ENCODE measurements around the gene THEMIS2. TPM values are rescaled to one million over a fixed set of nuclear protein-coding genes. Genes with fewer than 3 reads are reported as not detected.
A peak's percentile ranks its signal among the peaks of the same experiment; 100 is the strongest.

THEMIS2 gene
- total RNA-seq, 2 experiments from 2014 or later = 20.2 to 21.6 TPM

DNA sequence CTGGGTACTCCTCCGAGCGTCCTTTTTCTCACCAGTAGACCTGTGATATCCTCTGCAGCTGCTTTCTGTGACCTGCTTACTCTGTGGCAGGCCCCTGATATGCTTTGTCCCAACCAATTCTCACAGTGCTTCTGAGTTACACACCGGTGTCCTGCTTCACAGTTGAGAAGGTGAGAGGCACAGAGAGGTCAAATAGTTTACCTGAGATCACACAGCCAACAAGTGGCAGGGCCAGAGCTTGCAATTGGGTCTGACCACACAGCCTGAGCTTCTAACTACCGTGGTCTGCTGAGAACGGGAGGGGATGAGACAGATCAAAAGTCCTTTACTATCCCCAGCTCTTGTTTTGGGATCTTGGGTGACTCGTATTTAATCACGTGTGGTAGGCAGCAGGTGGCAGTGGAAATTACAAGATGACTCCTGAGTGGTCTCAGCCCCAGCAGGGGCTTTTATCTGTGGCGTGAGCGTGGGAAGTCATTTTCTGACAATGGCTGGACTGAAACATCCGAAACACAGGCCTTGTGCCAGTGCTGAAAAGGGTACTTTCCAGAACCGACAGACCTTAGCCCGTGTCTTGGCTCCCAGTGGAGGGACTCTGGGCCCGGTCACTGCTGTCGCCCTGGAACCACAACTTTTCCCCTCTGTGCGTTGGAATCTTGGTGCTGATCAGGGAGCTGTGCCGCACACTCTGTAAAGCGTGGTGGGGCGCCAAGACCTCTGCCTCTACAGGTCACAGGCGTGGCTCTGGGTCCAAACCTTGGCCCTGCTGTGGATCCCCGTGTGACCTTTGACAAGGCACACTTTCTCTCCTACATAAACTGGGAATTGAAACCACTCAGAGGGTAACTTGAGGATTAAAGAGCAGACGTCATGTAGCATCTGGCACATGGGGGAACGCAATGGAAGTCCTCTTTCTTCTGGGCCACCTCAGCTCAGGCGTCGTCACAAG lies 11.9 kb downstream of the THEMIS2 start:
- Histone ChIP-seq H3K4me1 (ENCODE audit: insufficient read depth, low read length) (peaks cover 82% of the 10 kb centered on the region), H3K36me3 (ENCODE audit: insufficient read depth, low read length) (peaks cover 75% of the 10 kb centered on the region), H3K4me3 (ENCODE audit: low read length) (no peak overlapping the region), H3K27me3 (ENCODE audit: control insufficient read depth in 1 of 2, insufficient read depth in 2 of 2, low read length in 2 of 2) (no peaks in the 10 kb centered on the region), H3K9me3 (ENCODE audit: control insufficient read depth in 1 of 2, insufficient read depth in 1 of 2, low read length in 2 of 2) (peaks cover 0 to 4% of the 10 kb centered on the region in 2 experiments), H3K27ac (ENCODE audit: low read depth in 1 of 2, low read length in 2 of 2) (peak overlapping the region in 1 of 2 donors; percentile 77)
- Mint-ChIP-seq H3K36me3 (ENCODE audit: low read depth) (peaks cover 83% of the 10 kb centered on the region), H3K4me3 (no peak overlapping the region), H3K27ac (peak overlapping the region; percentile 46), H3K4me1 (ENCODE audit: low read depth) (peaks cover 25% of the 10 kb centered on the region), H3K27me3 (no peaks in the 10 kb centered on the region), H3K9me3 (no peaks in the 10 kb centered on the region)
- CTCF ChIA-PET = no interaction called here
- TF ChIP-seq, protein P1, sequence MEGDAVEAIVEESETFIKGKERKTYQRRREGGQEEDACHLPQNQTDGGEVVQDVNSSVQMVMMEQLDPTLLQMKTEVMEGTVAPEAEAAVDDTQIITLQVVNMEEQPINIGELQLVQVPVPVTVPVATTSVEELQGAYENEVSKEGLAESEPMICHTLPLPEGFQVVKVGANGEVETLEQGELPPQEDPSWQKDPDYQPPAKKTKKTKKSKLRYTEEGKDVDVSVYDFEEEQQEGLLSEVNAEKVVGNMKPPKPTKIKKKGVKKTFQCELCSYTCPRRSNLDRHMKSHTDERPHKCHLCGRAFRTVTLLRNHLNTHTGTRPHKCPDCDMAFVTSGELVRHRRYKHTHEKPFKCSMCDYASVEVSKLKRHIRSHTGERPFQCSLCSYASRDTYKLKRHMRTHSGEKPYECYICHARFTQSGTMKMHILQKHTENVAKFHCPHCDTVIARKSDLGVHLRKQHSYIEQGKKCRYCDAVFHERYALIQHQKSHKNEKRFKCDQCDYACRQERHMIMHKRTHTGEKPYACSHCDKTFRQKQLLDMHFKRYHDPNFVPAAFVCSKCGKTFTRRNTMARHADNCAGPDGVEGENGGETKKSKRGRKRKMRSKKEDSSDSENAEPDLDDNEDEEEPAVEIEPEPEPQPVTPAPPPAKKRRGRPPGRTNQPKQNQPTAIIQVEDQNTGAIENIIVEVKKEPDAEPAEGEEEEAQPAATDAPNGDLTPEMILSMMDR (IDR thresholded peaks at IDR 0.05) = no peak
- intact Hi-C loops (cut with DNase I, micrococcal nuclease) = no loop called here
- no peak for ATAC-seq (ENCODE audit: poor library complexity)
- POLR2A ChIA-PET = interaction anchor here (0.5 kb wide), 1 partner anchor 1084 kb away, joined by 4 read pairs; no protein-coding TSS in a partner anchor
- peak in 3 of 14 experiments; percentile 50 to 62 (median 51) for DNase-seq

DNA sequence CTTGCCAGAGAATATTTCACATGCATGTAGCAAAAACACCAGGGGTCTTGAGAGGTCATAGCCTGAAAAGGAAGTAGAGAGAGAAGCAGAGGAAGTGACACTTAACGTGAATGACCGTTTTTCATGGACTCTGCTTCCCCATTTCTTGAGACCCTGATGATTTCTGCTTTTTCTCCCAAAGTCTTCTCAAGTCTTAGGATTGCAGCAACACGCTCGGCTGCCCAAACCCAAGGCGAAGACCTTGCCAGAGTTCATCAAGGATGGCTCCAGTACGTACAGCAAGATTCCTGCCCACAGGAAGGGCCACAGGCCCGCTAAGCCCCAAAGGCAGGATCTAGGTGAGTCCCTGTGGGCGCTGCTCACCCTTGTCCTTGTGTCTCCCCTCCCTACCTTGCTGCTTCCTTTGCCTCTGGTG lies 12.8 kb downstream of the THEMIS2 start:
- TF ChIP-seq, protein P1 (IDR thresholded peaks at IDR 0.05) = no peak
- POLR2A ChIA-PET = no interaction called here
- Histone ChIP-seq H3K9me3 (ENCODE audit: control insufficient read depth in 1 of 2, insufficient read depth in 1 of 2, low read length in 2 of 2) (peaks cover 0 to 4% of the 10 kb centered on the region in 2 experiments), H3K4me3 (ENCODE audit: low read length) (no peak overlapping the region), H3K27me3 (ENCODE audit: control insufficient read depth in 1 of 2, insufficient read depth in 2 of 2, low read length in 2 of 2) (no peaks in the 10 kb centered on the region), H3K36me3 (ENCODE audit: insufficient read depth, low read length) (peaks cover 73% of the 10 kb centered on the region), H3K4me1 (ENCODE audit: insufficient read depth, low read length) (peaks cover 85% of the 10 kb centered on the region), H3K27ac (ENCODE audit: low read depth in 1 of 2, low read length in 2 of 2) (peak overlapping the region in 1 of 2 donors; percentile 77)
- no peak overlapping the region for H3K27ac Mint-ChIP-seq
- DNase-seq (peak in 2 of 14 experiments; percentile 49 to 57), ATAC-seq (ENCODE audit: poor library complexity) (no peak)
- intact Hi-C loops (cut with DNase I, micrococcal nuclease) = no loop called here
- H3K27me3 Mint-ChIP-seq = no peaks in the 10 kb centered on the region
- H3K9me3 Mint-ChIP-seq = no peaks in the 10 kb centered on the region
- CTCF ChIA-PET = no interaction called here
- peaks cover 27% of the 10 kb centered on the region for H3K4me1 Mint-ChIP-seq (ENCODE audit: low read depth)
- H3K4me3 Mint-ChIP-seq = no peak overlapping the region
- peaks cover 78% of the 10 kb centered on the region for H3K36me3 Mint-ChIP-seq (ENCODE audit: low read depth)

DNA sequence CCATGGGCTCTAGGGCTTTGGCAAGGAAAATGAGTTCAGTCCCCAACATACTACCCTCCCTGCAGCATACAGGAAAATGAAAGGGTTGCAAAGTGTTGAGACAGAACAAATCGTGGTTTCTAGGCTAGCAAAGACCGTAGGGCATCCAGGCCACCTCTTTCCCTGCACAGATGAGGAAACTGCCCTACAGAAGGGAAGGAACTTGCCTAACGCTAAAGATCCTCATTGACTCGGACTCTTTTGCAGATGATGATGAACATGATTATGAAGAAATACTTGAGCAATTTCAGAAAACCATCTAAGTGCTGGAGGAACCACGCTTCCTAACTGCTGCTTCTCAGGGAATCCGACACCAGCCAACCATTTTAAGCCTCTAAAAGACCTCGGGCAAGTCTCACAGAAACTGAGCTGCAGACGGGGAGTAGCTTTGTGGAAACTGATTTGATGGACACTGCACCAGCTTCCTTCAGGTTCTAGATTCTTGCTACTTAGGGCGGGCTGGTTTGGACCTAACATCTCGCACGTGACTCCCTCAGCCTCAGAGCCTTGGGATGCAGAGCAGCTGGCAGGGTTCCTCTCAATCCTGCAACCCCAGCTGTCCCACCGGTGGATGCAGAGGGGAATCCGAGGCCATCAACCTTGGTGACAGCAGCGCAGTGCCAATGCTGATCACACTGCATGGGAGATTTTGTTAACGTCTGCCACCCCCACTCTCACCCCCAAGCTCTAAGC lies 13.4 kb downstream of the THEMIS2 start:
- intact Hi-C loops (cut with DNase I, micrococcal nuclease) = no loop called here
- peak in 2 of 14 experiments; percentile 52 to 59 for DNase-seq
- TF ChIP-seq, protein P1 (IDR thresholded peaks at IDR 0.05) = no peak
- no peak overlapping the region for H3K4me3 Mint-ChIP-seq
- CTCF ChIA-PET = interaction anchor here (1.9 kb wide), 1 partner anchor 55 kb away, joined by 6 read pairs; no protein-coding TSS in a partner anchor
- peaks cover 0 to 4% of the 10 kb centered on the region in 2 experiments for H3K9me3 ChIP-seq (ENCODE audit: control insufficient read depth in 1 of 2, insufficient read depth in 1 of 2, low read length in 2 of 2)
- no peak overlapping the region for H3K4me3 ChIP-seq (ENCODE audit: low read length)
- no peaks in the 10 kb centered on the region for H3K27me3 Mint-ChIP-seq
- no peak for ATAC-seq (ENCODE audit: poor library complexity)
- H3K27ac ChIP-seq (ENCODE audit: low read depth in 1 of 2, low read length in 2 of 2) = peak overlapping the region; percentile 60 to 77
- H3K36me3 ChIP-seq (ENCODE audit: insufficient read depth, low read length) = peaks cover 70% of the 10 kb centered on the region
- peaks cover 31% of the 10 kb centered on the region for H3K4me1 Mint-ChIP-seq (ENCODE audit: low read depth)
- H3K9me3 Mint-ChIP-seq = no peaks in the 10 kb centered on the region
- peaks cover 91% of the 10 kb centered on the region for H3K4me1 ChIP-seq (ENCODE audit: insufficient read depth, low read length)
- POLR2A ChIA-PET = interaction anchor here (1.4 kb wide), 1 partner anchor 11 kb away, joined by 5 read pairs; no protein-coding TSS in a partner anchor
- peak overlapping the region; percentile 86 for H3K27ac Mint-ChIP-seq
- H3K36me3 Mint-ChIP-seq (ENCODE audit: low read depth) = peaks cover 82% of the 10 kb centered on the region
- H3K27me3 ChIP-seq (ENCODE audit: control insufficient read depth in 1 of 2, insufficient read depth in 2 of 2, low read length in 2 of 2) = no peaks in the 10 kb centered on the region

All from CD4-positive, alpha-beta T cell (primary cell).